GM23338 (cell line): ENCODE results near the gene LYRM2. TPM values are rescaled to one million over a fixed set of nuclear protein-coding genes. Genes with fewer than 3 reads are reported as not detected.

ENCODE experiments used
- ATAC-seq: fragments of 200-7000 bp; cut with Tn5 transposase; 3 replicates; pipeline ENCODE4 v1.9.1; 2020
- DNase-seq: peaks from one replicate; pipeline ENCODE4 v3.0.0-alpha.2; 2015; ENCODE audit warnings: low spot score
- H2AFZ ChIP-seq: fragments of 200-600 bp; sonication (generic); 2 replicates; pipeline ENCODE4 v1.8.0; 2016; ENCODE audit warnings: antibody characterized with exemption, mild to moderate bottlenecking, moderate library complexity
- H3F3A ChIP-seq: fragments of 200-600 bp; sonication (generic); replicated peaks from 2 replicates; pipeline ENCODE4 v1.8.0; 2017; ENCODE audit warnings: antibody characterized with exemption, mixed run types, low read depth
- H3K27ac ChIP-seq: fragments of 200-600 bp; sonication (generic); 2 replicates; pipeline ENCODE4 v1.6.1; 2016; ENCODE audit warnings: low read depth
- H3K27me3 ChIP-seq: fragments of 200-600 bp; sonication (generic); 2 replicates; pipeline ENCODE4 v1.8.0; 2016; ENCODE audit warnings: mild to moderate bottlenecking, mixed run types, moderate library complexity; ENCODE audit not compliant: insufficient read depth
- H3K36me3 ChIP-seq: fragments of 200-600 bp; sonication (generic); 2 replicates; pipeline ENCODE4 v1.8.0; 2016; ENCODE audit warnings: mild to moderate bottlenecking; ENCODE audit not compliant: insufficient read depth
- H3K4me1 ChIP-seq: fragments of 200-600 bp; sonication (generic); 2 replicates; pipeline ENCODE4 v1.8.0; 2016; ENCODE audit warnings: mild to moderate bottlenecking, moderate library complexity; ENCODE audit not compliant: insufficient read depth
- H3K4me2 ChIP-seq: fragments of 200-600 bp; sonication (generic); 2 replicates; pipeline ENCODE4 v1.7.1; 2017; ENCODE audit warnings: mixed run types
- H3K4me3 ChIP-seq: fragments of 200-600 bp; sonication (generic); 2 replicates; pipeline ENCODE4 v1.6.1; 2016; ENCODE audit warnings: mixed run types
- H3K79me2 ChIP-seq: fragments of 200-600 bp; sonication (generic); replicated peaks from 2 replicates; pipeline ENCODE4 v1.8.0; 2017; ENCODE audit warnings: mild to moderate bottlenecking; ENCODE audit not compliant: insufficient read depth
- H3K9me2 ChIP-seq: fragments of 200-600 bp; sonication (generic); 2 replicates; pipeline ENCODE4 v1.8.0; 2017; ENCODE audit not compliant: insufficient read depth
- H4K20me1 ChIP-seq: fragments of 200-600 bp; sonication (generic); replicated peaks from 2 replicates; pipeline ENCODE4 v1.8.0; 2017; ENCODE audit warnings: mild to moderate bottlenecking; ENCODE audit not compliant: insufficient read depth
- H3K27ac Mint-ChIP-seq: 2 replicates; pipeline ENCODE4 v1.8.0; 2020; ENCODE audit warnings: inconsistent platforms, mild to moderate bottlenecking, moderate library complexity, mixed read lengths
- H3K27me3 Mint-ChIP-seq: 3 replicates; pipeline ENCODE4 v1.8.0; 2022; ENCODE audit warnings: low read depth, mild to moderate bottlenecking, moderate library complexity, mixed read lengths, inconsistent platforms; ENCODE audit not compliant: insufficient read depth, poor library complexity
- H3K36me3 Mint-ChIP-seq: 3 replicates; pipeline ENCODE4 v1.8.0; 2021; ENCODE audit warnings: low read depth, mild to moderate bottlenecking, inconsistent platforms, moderate library complexity, mixed read lengths
- H3K4me1 Mint-ChIP-seq: 3 replicates; pipeline ENCODE4 v1.8.0; 2020; ENCODE audit warnings: mild to moderate bottlenecking, inconsistent platforms, mixed read lengths
- H3K4me3 Mint-ChIP-seq: 3 replicates; pipeline ENCODE4 v1.8.0; 2021; ENCODE audit warnings: moderate library complexity, mild to moderate bottlenecking, inconsistent platforms, mixed read lengths
- H3K9me3 Mint-ChIP-seq: 3 replicates; pipeline ENCODE4 v1.8.0; 2020; ENCODE audit warnings: moderate library complexity, mild to moderate bottlenecking, inconsistent platforms, mixed read lengths
- CREB1 ChIP-seq: fragments of 250-450 bp; sonication (Bioruptor Pico); IDR thresholded peaks from 2 replicates; pipeline ENCODE4 v1.5.0; 2020; ENCODE audit warnings: low read depth, mild to moderate bottlenecking, moderate library complexity
- EZH2 ChIP-seq: fragments of 200-600 bp; sonication (generic); IDR thresholded peaks from one replicate; pipeline ENCODE4 v1.8.0; 2017; ENCODE audit warnings: antibody characterized with exemption, mild to moderate bottlenecking, low read depth; ENCODE audit not compliant: unreplicated experiment
- EZH2phosphoT487 ChIP-seq: fragments of 200-600 bp; sonication (generic); IDR thresholded peaks from one replicate; pipeline ENCODE4 v1.8.1; 2018; ENCODE audit warnings: antibody characterized with exemption; ENCODE audit not compliant: unreplicated experiment
- JUNB ChIP-seq: IDR thresholded peaks from one replicate; pipeline ENCODE4 v1.6.1; 2016; ENCODE audit warnings: antibody characterized with exemption; ENCODE audit not compliant: unreplicated experiment
- NANOG ChIP-seq: IDR thresholded peaks from 2 replicates; pipeline ENCODE4 v1.6.1; 2016; ENCODE audit warnings: antibody characterized with exemption, borderline replicate concordance
- POLR2AphosphoS5 ChIP-seq: IDR thresholded peaks from 2 replicates; pipeline ENCODE4 v1.6.1; 2016; ENCODE audit warnings: antibody characterized with exemption, low read depth
- STAT1 ChIP-seq: IDR thresholded peaks from one replicate; pipeline ENCODE4 v1.6.1; 2016; ENCODE audit warnings: antibody characterized with exemption; ENCODE audit not compliant: unreplicated experiment
- ZNF114 ChIP-seq: fragments of 250-450 bp; sonication (Bioruptor Pico); IDR thresholded peaks from 2 replicates; pipeline ENCODE4 v1.5.0; 2020; ENCODE audit warnings: mild to moderate bottlenecking, moderate library complexity
- ZNF331 ChIP-seq: fragments of 250-450 bp; sonication (Bioruptor Pico); IDR thresholded peaks from 2 replicates; pipeline ENCODE4 v1.5.0; 2020; ENCODE audit warnings: low read depth, mild to moderate bottlenecking, moderate library complexity
- polyA plus RNA-seq: library from polyadenylated mRNA; unstranded; fragments of >200 nt; fragmentation: Nextera tagmentation; extraction: Ambion mirVana; gene quantifications from 2 replicates; pipeline ENCODE4 v1.2.1, GENCODE V29; 2016
- total RNA-seq: library from RNA; depleted of rRNA; stranded (reverse); fragments of >200 nt; shearing (Covaris generic); gene quantifications from 2 replicates; pipeline ENCODE4 v1.2.3, GENCODE V29; 2014
- TF ChIP-seq, protein P1 (sequence below): IDR thresholded peaks from 2 replicates; pipeline ENCODE4 v1.6.1; 2016; ENCODE audit warnings: antibody characterized with exemption
- TF ChIP-seq, protein P2 (sequence below): fragments of 250-450 bp; sonication (Bioruptor Pico); IDR thresholded peaks from 2 replicates; pipeline ENCODE4 v1.5.0; 2020; ENCODE audit warnings: mild to moderate bottlenecking, moderate library complexity
- TF ChIP-seq, protein P3 (sequence below): IDR thresholded peaks from one replicate; pipeline ENCODE4 v1.6.1; 2018; ENCODE audit warnings: antibody characterized with exemption; ENCODE audit not compliant: unreplicated experiment
- TF ChIP-seq, protein P4 (sequence below), 2 experiments: fragments of 200-600 bp in 1 of 2; sonication (generic) in 1 of 2; conservative IDR thresholded peaks; 2 replicates each; pipeline versions ENCODE4 v1.5.1 to v1.6.1; 2016 to 2017; ENCODE audit warnings: antibody characterized with exemption in 2 of 2, low read depth in 2 of 2, mild to moderate bottlenecking in 2 of 2, moderate library complexity in 1 of 2

Gene LYRM2
- total and polyA plus RNA-seq, 2 experiments from 2014 or later = 20.3 to 67.3 TPM

DNA sequence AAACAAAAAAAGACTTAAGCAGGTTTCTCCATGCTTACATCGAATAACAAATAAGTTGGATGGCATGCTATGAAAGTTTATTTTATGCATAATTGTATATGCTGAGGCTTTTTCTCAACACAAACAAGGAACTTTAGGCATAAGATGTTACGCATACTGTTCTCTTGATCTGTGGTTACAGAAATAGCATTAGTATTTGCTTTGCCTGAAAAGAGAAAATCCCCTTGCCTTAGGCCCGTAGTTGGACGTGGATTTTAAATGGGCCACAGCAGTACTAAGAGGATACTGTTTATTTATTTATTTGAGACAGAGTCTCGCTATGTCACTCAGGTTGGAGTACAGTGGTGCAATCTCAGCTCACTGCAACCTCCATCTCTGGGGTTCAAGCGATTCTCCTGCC, 19.0 kb downstream of the LYRM2 start:
- Mint-ChIP-seq H3K36me3 (no peaks in the 10 kb centered on the region; the same call in 2 of the 3 replicates), H3K9me3 (no peaks in the 10 kb centered on the region), H3K27ac (no peak overlapping the region), H3K4me3 (no peak overlapping the region), H3K27me3 (peaks cover 3% of the 10 kb centered on the region), H3K4me1 (peaks cover 3% of the 10 kb centered on the region)
- DNase-seq = no peak
- no peak overlapping the region for H3K4me3 ChIP-seq
- H3K36me3 ChIP-seq = no peaks in the 10 kb centered on the region
- H2AFZ ChIP-seq = no peak overlapping the region
- no peaks in the 10 kb centered on the region for H4K20me1 ChIP-seq
- ATAC-seq = no peak
- no peaks in the 10 kb centered on the region for H3K27me3 ChIP-seq
- H3K79me2 ChIP-seq = no peaks in the 10 kb centered on the region
- H3F3A ChIP-seq = no peaks in the 10 kb centered on the region
- no peak overlapping the region for H3K4me2 ChIP-seq
- no peak overlapping the region for H3K27ac ChIP-seq
- no peaks in the 10 kb centered on the region for H3K4me1 ChIP-seq
- TF ChIP-seq, protein P1, sequence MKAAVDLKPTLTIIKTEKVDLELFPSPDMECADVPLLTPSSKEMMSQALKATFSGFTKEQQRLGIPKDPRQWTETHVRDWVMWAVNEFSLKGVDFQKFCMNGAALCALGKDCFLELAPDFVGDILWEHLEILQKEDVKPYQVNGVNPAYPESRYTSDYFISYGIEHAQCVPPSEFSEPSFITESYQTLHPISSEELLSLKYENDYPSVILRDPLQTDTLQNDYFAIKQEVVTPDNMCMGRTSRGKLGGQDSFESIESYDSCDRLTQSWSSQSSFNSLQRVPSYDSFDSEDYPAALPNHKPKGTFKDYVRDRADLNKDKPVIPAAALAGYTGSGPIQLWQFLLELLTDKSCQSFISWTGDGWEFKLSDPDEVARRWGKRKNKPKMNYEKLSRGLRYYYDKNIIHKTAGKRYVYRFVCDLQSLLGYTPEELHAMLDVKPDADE = no peak
- TF ChIP-seq, protein P2, sequence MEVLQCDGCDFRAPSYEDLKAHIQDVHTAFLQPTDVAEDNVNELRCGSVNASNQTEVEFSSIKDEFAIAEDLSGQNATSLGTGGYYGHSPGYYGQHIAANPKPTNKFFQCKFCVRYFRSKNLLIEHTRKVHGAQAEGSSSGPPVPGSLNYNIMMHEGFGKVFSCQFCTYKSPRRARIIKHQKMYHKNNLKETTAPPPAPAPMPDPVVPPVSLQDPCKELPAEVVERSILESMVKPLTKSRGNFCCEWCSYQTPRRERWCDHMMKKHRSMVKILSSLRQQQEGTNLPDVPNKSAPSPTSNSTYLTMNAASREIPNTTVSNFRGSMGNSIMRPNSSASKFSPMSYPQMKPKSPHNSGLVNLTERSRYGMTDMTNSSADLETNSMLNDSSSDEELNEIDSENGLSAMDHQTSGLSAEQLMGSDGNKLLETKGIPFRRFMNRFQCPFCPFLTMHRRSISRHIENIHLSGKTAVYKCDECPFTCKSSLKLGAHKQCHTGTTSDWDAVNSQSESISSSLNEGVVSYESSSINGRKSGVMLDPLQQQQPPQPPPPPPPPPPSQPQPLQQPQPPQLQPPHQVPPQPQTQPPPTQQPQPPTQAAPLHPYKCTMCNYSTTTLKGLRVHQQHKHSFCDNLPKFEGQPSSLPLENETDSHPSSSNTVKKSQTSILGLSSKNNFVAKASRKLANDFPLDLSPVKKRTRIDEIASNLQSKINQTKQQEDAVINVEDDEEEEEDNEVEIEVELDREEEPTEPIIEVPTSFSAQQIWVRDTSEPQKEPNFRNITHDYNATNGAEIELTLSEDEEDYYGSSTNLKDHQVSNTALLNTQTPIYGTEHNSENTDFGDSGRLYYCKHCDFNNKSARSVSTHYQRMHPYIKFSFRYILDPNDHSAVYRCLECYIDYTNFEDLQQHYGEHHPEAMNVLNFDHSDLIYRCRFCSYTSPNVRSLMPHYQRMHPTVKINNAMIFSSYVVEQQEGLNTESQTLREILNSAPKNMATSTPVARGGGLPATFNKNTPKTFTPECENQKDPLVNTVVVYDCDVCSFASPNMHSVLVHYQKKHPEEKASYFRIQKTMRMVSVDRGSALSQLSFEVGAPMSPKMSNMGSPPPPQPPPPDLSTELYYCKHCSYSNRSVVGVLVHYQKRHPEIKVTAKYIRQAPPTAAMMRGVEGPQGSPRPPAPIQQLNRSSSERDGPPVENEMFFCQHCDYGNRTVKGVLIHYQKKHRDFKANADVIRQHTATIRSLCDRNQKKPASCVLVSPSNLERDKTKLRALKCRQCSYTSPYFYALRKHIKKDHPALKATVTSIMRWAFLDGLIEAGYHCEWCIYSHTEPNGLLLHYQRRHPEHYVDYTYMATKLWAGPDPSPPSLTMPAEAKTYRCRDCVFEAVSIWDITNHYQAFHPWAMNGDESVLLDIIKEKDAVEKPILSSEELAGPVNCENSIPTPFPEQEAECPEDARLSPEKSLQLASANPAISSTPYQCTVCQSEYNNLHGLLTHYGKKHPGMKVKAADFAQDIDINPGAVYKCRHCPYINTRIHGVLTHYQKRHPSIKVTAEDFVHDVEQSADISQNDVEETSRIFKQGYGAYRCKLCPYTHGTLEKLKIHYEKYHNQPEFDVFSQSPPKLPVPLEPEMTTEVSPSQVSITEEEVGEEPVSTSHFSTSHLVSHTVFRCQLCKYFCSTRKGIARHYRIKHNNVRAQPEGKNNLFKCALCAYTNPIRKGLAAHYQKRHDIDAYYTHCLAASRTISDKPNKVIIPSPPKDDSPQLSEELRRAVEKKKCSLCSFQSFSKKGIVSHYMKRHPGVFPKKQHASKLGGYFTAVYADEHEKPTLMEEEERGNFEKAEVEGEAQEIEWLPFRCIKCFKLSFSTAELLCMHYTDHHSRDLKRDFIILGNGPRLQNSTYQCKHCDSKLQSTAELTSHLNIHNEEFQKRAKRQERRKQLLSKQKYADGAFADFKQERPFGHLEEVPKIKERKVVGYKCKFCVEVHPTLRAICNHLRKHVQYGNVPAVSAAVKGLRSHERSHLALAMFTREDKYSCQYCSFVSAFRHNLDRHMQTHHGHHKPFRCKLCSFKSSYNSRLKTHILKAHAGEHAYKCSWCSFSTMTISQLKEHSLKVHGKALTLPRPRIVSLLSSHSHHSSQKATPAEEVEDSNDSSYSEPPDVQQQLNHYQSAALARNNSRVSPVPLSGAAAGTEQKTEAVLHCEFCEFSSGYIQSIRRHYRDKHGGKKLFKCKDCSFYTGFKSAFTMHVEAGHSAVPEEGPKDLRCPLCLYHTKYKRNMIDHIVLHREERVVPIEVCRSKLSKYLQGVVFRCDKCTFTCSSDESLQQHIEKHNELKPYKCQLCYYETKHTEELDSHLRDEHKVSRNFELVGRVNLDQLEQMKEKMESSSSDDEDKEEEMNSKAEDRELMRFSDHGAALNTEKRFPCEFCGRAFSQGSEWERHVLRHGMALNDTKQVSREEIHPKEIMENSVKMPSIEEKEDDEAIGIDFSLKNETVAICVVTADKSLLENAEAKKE (CRISPR knock-in tag) = no peak
- TF ChIP-seq EZH2 = no peak
- TF ChIP-seq CREB1 (CRISPR knock-in tag) = no peak
- TF ChIP-seq POLR2AphosphoS5 = no peak
- TF ChIP-seq ZNF114 (CRISPR knock-in tag) = no peak
- TF ChIP-seq, protein P3, sequence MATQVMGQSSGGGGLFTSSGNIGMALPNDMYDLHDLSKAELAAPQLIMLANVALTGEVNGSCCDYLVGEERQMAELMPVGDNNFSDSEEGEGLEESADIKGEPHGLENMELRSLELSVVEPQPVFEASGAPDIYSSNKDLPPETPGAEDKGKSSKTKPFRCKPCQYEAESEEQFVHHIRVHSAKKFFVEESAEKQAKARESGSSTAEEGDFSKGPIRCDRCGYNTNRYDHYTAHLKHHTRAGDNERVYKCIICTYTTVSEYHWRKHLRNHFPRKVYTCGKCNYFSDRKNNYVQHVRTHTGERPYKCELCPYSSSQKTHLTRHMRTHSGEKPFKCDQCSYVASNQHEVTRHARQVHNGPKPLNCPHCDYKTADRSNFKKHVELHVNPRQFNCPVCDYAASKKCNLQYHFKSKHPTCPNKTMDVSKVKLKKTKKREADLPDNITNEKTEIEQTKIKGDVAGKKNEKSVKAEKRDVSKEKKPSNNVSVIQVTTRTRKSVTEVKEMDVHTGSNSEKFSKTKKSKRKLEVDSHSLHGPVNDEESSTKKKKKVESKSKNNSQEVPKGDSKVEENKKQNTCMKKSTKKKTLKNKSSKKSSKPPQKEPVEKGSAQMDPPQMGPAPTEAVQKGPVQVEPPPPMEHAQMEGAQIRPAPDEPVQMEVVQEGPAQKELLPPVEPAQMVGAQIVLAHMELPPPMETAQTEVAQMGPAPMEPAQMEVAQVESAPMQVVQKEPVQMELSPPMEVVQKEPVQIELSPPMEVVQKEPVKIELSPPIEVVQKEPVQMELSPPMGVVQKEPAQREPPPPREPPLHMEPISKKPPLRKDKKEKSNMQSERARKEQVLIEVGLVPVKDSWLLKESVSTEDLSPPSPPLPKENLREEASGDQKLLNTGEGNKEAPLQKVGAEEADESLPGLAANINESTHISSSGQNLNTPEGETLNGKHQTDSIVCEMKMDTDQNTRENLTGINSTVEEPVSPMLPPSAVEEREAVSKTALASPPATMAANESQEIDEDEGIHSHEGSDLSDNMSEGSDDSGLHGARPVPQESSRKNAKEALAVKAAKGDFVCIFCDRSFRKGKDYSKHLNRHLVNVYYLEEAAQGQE = no peak
- no peak for TF ChIP-seq STAT1
- TF ChIP-seq EZH2phosphoT487 = no peak
- no peak for TF ChIP-seq ZNF331
- TF ChIP-seq NANOG = no peak
- TF ChIP-seq, protein P4, sequence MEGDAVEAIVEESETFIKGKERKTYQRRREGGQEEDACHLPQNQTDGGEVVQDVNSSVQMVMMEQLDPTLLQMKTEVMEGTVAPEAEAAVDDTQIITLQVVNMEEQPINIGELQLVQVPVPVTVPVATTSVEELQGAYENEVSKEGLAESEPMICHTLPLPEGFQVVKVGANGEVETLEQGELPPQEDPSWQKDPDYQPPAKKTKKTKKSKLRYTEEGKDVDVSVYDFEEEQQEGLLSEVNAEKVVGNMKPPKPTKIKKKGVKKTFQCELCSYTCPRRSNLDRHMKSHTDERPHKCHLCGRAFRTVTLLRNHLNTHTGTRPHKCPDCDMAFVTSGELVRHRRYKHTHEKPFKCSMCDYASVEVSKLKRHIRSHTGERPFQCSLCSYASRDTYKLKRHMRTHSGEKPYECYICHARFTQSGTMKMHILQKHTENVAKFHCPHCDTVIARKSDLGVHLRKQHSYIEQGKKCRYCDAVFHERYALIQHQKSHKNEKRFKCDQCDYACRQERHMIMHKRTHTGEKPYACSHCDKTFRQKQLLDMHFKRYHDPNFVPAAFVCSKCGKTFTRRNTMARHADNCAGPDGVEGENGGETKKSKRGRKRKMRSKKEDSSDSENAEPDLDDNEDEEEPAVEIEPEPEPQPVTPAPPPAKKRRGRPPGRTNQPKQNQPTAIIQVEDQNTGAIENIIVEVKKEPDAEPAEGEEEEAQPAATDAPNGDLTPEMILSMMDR (conservative IDR thresholded peaks at IDR 0.05; ENCODE audit: low read depth in 2 of 2) = no peak
- no peak for TF ChIP-seq JUNB
- no peaks in the 10 kb centered on the region for H3K9me2 ChIP-seq
